22Rv1 (cell line): Measurements from ENCODE around the gene IMMP2L.
"Not testable (repeated sequence)": the region's sequence is repeated elsewhere in the genome, so short reads cannot be mapped to it uniquely, and the experiment has no call there.

Experiments
- CTCF ChIP-seq: fragments of 450-650 bp; IDR thresholded peaks from 2 replicates; pipeline ENCODE4 v1.5.1; 2017; ENCODE audit warnings: mild to moderate bottlenecking
- ZFX ChIP-seq: fragments of 450-650 bp; IDR thresholded peaks from 2 replicates; pipeline ENCODE4 v1.6.1; 2017; ENCODE audit warnings: antibody characterized with exemption, borderline replicate concordance

- TF ChIP-seq CTCF, ZFX: not testable (repeated sequence)
Measured at GRCh38 chr7:111251365-111251764, 310.9 kb downstream of the IMMP2L start.
